Neural cell (in vitro differentiated cells): ENCODE data around the gene C16orf90.

Source experiments
- CTCF ChIP-seq: fragments of 450-650 bp; IDR thresholded peaks from 2 replicates; pipeline ENCODE4 v1.5.1; 2014; ENCODE audit warnings: antibody characterized with exemption, mild to moderate bottlenecking, moderate library complexity; ENCODE audit not compliant: poor library complexity, severe bottlenecking
- EP300 ChIP-seq: fragments of 450-650 bp; conservative IDR thresholded peaks from 2 replicates; pipeline ENCODE4 v1.6.1; 2014; ENCODE audit warnings: antibody characterized with exemption, mild to moderate bottlenecking, moderate library complexity; ENCODE audit not compliant: poor library complexity, severe bottlenecking
- EZH2 ChIP-seq: fragments of 200-600, 300-800 bp; shearing (Covaris generic), sonication (generic); IDR thresholded peaks from 2 replicates; pipeline ENCODE4 v1.6.1; 2014; ENCODE audit warnings: antibody characterized with exemption, low read length, borderline replicate concordance, mild to moderate bottlenecking; ENCODE audit not compliant: insufficient read depth, poor library complexity, severe bottlenecking
- POLR2AphosphoS5 ChIP-seq: IDR thresholded peaks from 2 replicates; pipeline ENCODE4 v1.6.1; 2012
- RAD21 ChIP-seq: fragments of 450-650 bp; conservative IDR thresholded peaks from 2 replicates; pipeline ENCODE4 v1.6.1; 2014; ENCODE audit warnings: antibody characterized with exemption, mild to moderate bottlenecking, moderate library complexity
- REST ChIP-seq: IDR thresholded peaks from 2 replicates; pipeline ENCODE4 v1.6.1; 2012; ENCODE audit warnings: borderline replicate concordance
- SMC3 ChIP-seq: fragments of 450-650 bp; conservative IDR thresholded peaks from 2 replicates; pipeline ENCODE4 v1.6.1; 2014; ENCODE audit warnings: antibody characterized with exemption, mild to moderate bottlenecking, moderate library complexity; ENCODE audit not compliant: poor library complexity

GRCh38 chr16:3490911-3491629 is 4.2 kb downstream of the C16orf90 start:
- TF ChIP-seq CTCF = no peak
- no peak for TF ChIP-seq EP300
- TF ChIP-seq POLR2AphosphoS5 = no peak
- no peak for TF ChIP-seq EZH2
- no peak for TF ChIP-seq RAD21
- TF ChIP-seq REST = no peak
- no peak for TF ChIP-seq SMC3
